GM12865 (cell line): ENCODE measurements around the gene ASTN2.

Experiments used
- DNase-seq: peaks from one replicate; pipeline ENCODE4 v3.0.0; 2010; ENCODE audit warnings: low read depth
- H3K4me3 ChIP-seq: 2 replicates; pipeline ENCODE4 v1.5.1; 2011; ENCODE audit warnings: mild to moderate bottlenecking, low read depth, low read length, control low read depth
- CTCF ChIP-seq: IDR thresholded peaks from 2 replicates; pipeline ENCODE4 v1.5.1; 2011; ENCODE audit warnings: low read length, control low read depth, low read depth, inconsistent platforms; ENCODE audit not compliant: insufficient read depth; ENCODE audit errors: missing control alignments

ASTN2 gene

GRCh38 chr9:117435630-117436261 is 20.9 kb upstream of the ASTN2 start:
- TF ChIP-seq CTCF: no peak
- H3K4me3 ChIP-seq: no peak overlapping the region
- DNase-seq: no peak

GRCh38 chr9:117434566-117434965 is 19.7 kb upstream of the ASTN2 start:
- TF ChIP-seq CTCF: no peak

GRCh38 chr9:117430813-117431212 is 16.0 kb upstream of the ASTN2 start:
- DNase-seq: no peak
- TF ChIP-seq CTCF: no peak
- no peak overlapping the region for H3K4me3 ChIP-seq

More at GRCh38 chr9:117434566-117434965, 19.7 kb upstream of the ASTN2 start:
- no peak for DNase-seq
- no peak overlapping the region for H3K4me3 ChIP-seq

GRCh38 chr9:117427357-117427913 is 12.6 kb upstream of the ASTN2 start:
- DNase-seq: no peak
- no peak for TF ChIP-seq CTCF
- H3K4me3 ChIP-seq: no peak overlapping the region

GRCh38 chr9:117425566-117425965 is 10.7 kb upstream of the ASTN2 start:
- DNase-seq: no peak
- TF ChIP-seq CTCF: no peak
- H3K4me3 ChIP-seq: no peak overlapping the region

GRCh38 chr9:117424291-117424690 is 9.4 kb upstream of the ASTN2 start:
- TF ChIP-seq CTCF: no peak
- no peak overlapping the region for H3K4me3 ChIP-seq
- no peak for DNase-seq

- H3K4me3 ChIP-seq: no peak overlapping the region
- TF ChIP-seq CTCF: no peak
- DNase-seq: no peak
Measured at GRCh38 chr9:117418111-117418510, 3.3 kb upstream of the ASTN2 start.
